Epithelial cell of proximal tubule (primary cell): ENCODE data around the gene PCDHB7. TPM values are rescaled to one million over a fixed set of nuclear protein-coding genes. Genes with fewer than 3 reads are reported as not detected.
"Not testable (repeated sequence)": the region's sequence is repeated elsewhere in the genome, so short reads cannot be mapped to it uniquely, and the experiment has no call there.

ENCODE experiments used
- DNase-seq: peaks from one replicate; pipeline ENCODE4 v3.0.0-alpha.2; 2011; ENCODE audit warnings: low read depth
- H3K4me3 ChIP-seq: 2 replicates; pipeline ENCODE4 v1.5.1; 2011; ENCODE audit warnings: low read depth, mild to moderate bottlenecking, low read length
- CTCF ChIP-seq: conservative IDR thresholded peaks from 2 replicates; pipeline ENCODE4 v1.5.1; 2012; ENCODE audit warnings: low read depth, mild to moderate bottlenecking, low read length
- total RNA-seq: library from RNA; depleted of rRNA; stranded (reverse); fragments of >200 nt; gene quantifications from 2 replicates; pipeline ENCODE4 v1.2.3, GENCODE V29; 2015

Gene PCDHB7
- total RNA-seq, 1 donor from 2014 or later, result not detected

DNA sequence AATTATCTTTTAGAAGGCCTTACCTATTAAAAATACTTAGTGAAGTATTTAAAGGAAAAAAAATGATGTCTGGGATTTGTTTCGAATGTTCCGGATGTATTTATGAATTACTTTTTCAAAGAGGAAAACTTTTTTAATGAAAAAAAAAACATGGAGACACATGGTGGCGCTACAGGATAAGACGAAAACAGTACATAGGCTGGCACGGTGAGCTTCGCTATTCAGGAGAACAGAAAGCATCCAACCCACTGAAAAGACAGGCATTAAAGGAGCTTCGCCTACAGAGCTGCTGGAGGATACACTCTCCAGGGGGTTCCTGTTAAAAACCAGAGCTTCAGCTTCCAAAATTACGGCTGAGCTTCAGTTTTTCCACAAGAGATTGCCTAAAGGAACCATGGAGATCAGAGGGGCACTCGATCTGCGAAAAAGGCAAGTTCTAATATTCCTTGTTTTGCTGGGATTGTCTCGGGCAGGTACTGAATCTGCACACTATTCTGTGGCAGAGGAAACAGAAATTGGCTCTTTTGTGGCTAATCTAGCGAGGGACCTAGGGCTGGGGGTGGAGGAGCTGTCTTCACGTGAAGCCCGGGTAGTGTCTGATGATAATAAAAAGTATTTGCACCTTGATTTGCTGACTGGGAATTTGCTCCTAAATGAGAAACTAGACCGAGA, 50.8 kb downstream of the PCDHB7 start, which contains the start of gene PCDHB14:
Gene PCDHB14 (plus strand): TSS at position 232 of the 672 bp plus-strand sequence. CDS start 163 bp downstream, at position 395.
- peak within 1 kb of the TSS; percentile 38 for H3K4me3 ChIP-seq
- TF ChIP-seq CTCF, result peak; percentile 32

GRCh38 chr5:141224844-141225243, 52.4 kb downstream of the PCDHB7 start:
- H3K4me3 ChIP-seq, DNase-seq: not testable (repeated sequence)

More for the DNA sequence above, 50.8 kb downstream of the PCDHB7 start, which contains the start of gene PCDHB14:
- DNase-seq, result no peak

DNA sequence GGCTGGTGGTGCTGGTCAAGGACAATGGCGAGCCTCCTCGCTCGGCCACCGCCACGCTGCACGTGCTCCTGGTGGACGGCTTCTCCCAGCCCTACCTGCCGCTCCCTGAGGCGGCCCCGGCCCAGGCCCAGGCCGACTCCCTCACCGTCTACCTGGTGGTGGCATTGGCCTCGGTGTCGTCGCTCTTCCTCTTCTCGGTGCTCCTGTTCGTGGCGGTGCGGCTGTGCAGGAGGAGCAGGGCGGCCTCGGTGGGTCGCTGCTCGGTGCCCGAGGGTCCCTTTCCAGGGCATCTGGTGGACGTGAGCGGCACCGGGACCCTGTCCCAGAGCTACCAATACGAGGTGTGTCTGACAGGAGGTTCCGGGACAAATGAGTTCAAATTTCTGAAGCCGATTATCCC, 53.0 kb downstream of the PCDHB7 start:
- not testable (repeated sequence) for H3K4me3 ChIP-seq, DNase-seq

Other genes starting within 250 kb of the PCDHB7 start
- gene PCDHAC1, start 246.3 kb upstream of the PCDHB7 start, total RNA-seq, result not detected in 2 replicates
- not detected in 2 replicates for gene PCDHAC2, start 206.2 kb upstream of the PCDHB7 start, total RNA-seq
- not detected in 2 replicates for gene PCDHB1, start 121.3 kb upstream of the PCDHB7 start, total RNA-seq
- gene PCDHB2, start 78.0 kb upstream of the PCDHB7 start, total RNA-seq, result under 0.01 and 0.17 TPM in 2 replicates
- 0.22 and 0.23 TPM in 2 replicates for gene PCDHB3, start 72.2 kb upstream of the PCDHB7 start, total RNA-seq
- gene PCDHB4, start 50.8 kb upstream of the PCDHB7 start, total RNA-seq, result not detected in 2 replicates
- gene PCDHB5, start 37.4 kb upstream of the PCDHB7 start, total RNA-seq, result 0.22 and 0.63 TPM in 2 replicates
- gene PCDHB6, start 22.6 kb upstream of the PCDHB7 start, total RNA-seq, result not detected in 2 replicates
- not detected in 2 replicates for gene PCDHB8, start 5.1 kb downstream of the PCDHB7 start, total RNA-seq
- gene PCDHB16, start 9.7 kb downstream of the PCDHB7 start, total RNA-seq, result under 0.01 and 0.07 TPM in 2 replicates
- gene PCDHB9, start 14.5 kb downstream of the PCDHB7 start, total RNA-seq, result not detected in 2 replicates
- under 0.01 TPM in 1 of 2 replicates, not detected in the other for gene PCDHB10, start 19.7 kb downstream of the PCDHB7 start, total RNA-seq
- 0.06 and 0.07 TPM in 2 replicates for gene PCDHB11, start 27.0 kb downstream of the PCDHB7 start, total RNA-seq
- not detected in 2 replicates for gene PCDHB12, start 36.1 kb downstream of the PCDHB7 start, total RNA-seq
- 0.23 and 0.29 TPM in 2 replicates for gene PCDHB13, start 41.3 kb downstream of the PCDHB7 start, total RNA-seq
- under 0.01 and 0.23 TPM in 2 replicates for gene PCDHB14, start 50.7 kb downstream of the PCDHB7 start, total RNA-seq
- gene PCDHB15, start 72.8 kb downstream of the PCDHB7 start, total RNA-seq, result 0.07 and 0.29 TPM in 2 replicates
- 0.29 TPM in 1 of 2 replicates, not detected in the other for gene SLC25A2, start 131.4 kb downstream of the PCDHB7 start, total RNA-seq
- gene TAF7, start 148.1 kb downstream of the PCDHB7 start, total RNA-seq, result 40.6 and 41.0 TPM in 2 replicates
- 0.29 and 0.75 TPM in 2 replicates for gene PCDHGA1, start 157.9 kb downstream of the PCDHB7 start, total RNA-seq
- 0.23 and 0.72 TPM in 2 replicates for gene PCDHGA2, start 166.1 kb downstream of the PCDHB7 start, total RNA-seq
- gene PCDHGA3, start 171.2 kb downstream of the PCDHB7 start, total RNA-seq, result 0.36 and 0.52 TPM in 2 replicates
- gene PCDHGB1, start 177.5 kb downstream of the PCDHB7 start, total RNA-seq, result 0.12 and 0.29 TPM in 2 replicates
- gene PCDHGA4, start 182.4 kb downstream of the PCDHB7 start, total RNA-seq, result 0.22 and 0.92 TPM in 2 replicates
- gene PCDHGB2, start 187.3 kb downstream of the PCDHB7 start, total RNA-seq, result 0.43 and 0.98 TPM in 2 replicates
- 0.14 and 0.63 TPM in 2 replicates for gene PCDHGA5, start 191.5 kb downstream of the PCDHB7 start, total RNA-seq
- gene PCDHGB3, start 197.6 kb downstream of the PCDHB7 start, total RNA-seq, result 0.14 and 1.1 TPM in 2 replicates
- gene PCDHGA6, start 201.2 kb downstream of the PCDHB7 start, total RNA-seq, result 0.35 and 0.36 TPM in 2 replicates
- 0.23 and 0.29 TPM in 2 replicates for gene PCDHGA7, start 210.1 kb downstream of the PCDHB7 start, total RNA-seq
- gene PCDHGB4, start 215.1 kb downstream of the PCDHB7 start, total RNA-seq, result 1.7 and 4.7 TPM in 2 replicates
- 0.14 and 1.0 TPM in 2 replicates for gene PCDHGA8, start 220.0 kb downstream of the PCDHB7 start, total RNA-seq
- 4.0 and 6.5 TPM in 2 replicates for gene PCDHGB5, start 225.3 kb downstream of the PCDHB7 start, total RNA-seq
- gene PCDHGA9, start 230.1 kb downstream of the PCDHB7 start, total RNA-seq, result 1.1 and 1.9 TPM in 2 replicates
- gene PCDHGB6, start 235.4 kb downstream of the PCDHB7 start, total RNA-seq, result 1.4 and 3.4 TPM in 2 replicates
- gene PCDHGA10, start 240.3 kb downstream of the PCDHB7 start, total RNA-seq, result 0.58 and 1.9 TPM in 2 replicates
- gene PCDHGB7, start 245.0 kb downstream of the PCDHB7 start, total RNA-seq, result 0.65 and 2.8 TPM in 2 replicates
- 2.6 and 2.7 TPM in 2 replicates for gene PCDHGA11, start 248.4 kb downstream of the PCDHB7 start, total RNA-seq